Fibroblast of pulmonary artery (primary cell): ENCODE results near the gene FOXP1.

ENCODE experiments used
- DNase-seq: peaks from one replicate; pipeline ENCODE4 v3.0.0-alpha.2; 2010; ENCODE audit warnings: low read depth
- H3K4me3 ChIP-seq: replicated peaks from 2 replicates; pipeline ENCODE4 v1.5.1; 2011; ENCODE audit warnings: low read depth, mild to moderate bottlenecking, control low read depth, low read length, moderate library complexity
- CTCF ChIP-seq: IDR thresholded peaks from 2 replicates; pipeline ENCODE4 v1.5.1; 2011; ENCODE audit warnings: mild to moderate bottlenecking, control low read depth, low read length, inconsistent platforms; ENCODE audit errors: missing control alignments

The FOXP1 gene

GRCh38 chr3:71185733-71186455, 397.6 kb downstream of the FOXP1 start:
- H3K4me3 ChIP-seq, result no peak overlapping the region
- DNase-seq, result peak; percentile 71
- TF ChIP-seq CTCF, result no peak

GRCh38 chr3:71184252-71184651, 399.3 kb downstream of the FOXP1 start:
- no peak for TF ChIP-seq CTCF
- no peak for DNase-seq
- no peak overlapping the region for H3K4me3 ChIP-seq

GRCh38 chr3:71183549-71183948, 400.0 kb downstream of the FOXP1 start:
- H3K4me3 ChIP-seq, result no peak overlapping the region
- DNase-seq, result no peak
- TF ChIP-seq CTCF, result no peak

- TF ChIP-seq CTCF, result no peak
- no peak for DNase-seq
- H3K4me3 ChIP-seq, result no peak overlapping the region
These were observed 403.0 kb downstream of the FOXP1 start for GRCh38 chr3:71180524-71180923.

GRCh38 chr3:71177375-71177774, 406.2 kb downstream of the FOXP1 start:
- no peak overlapping the region for H3K4me3 ChIP-seq
- TF ChIP-seq CTCF, result no peak
- no peak for DNase-seq

GRCh38 chr3:71176366-71176765, 407.2 kb downstream of the FOXP1 start:
- no peak for DNase-seq
- TF ChIP-seq CTCF, result no peak
- no peak overlapping the region for H3K4me3 ChIP-seq

GRCh38 chr3:71175691-71176365, 407.7 kb downstream of the FOXP1 start:
- no peak for TF ChIP-seq CTCF
- no peak overlapping the region for H3K4me3 ChIP-seq
- DNase-seq, result no peak
